PFSK-1 (cell line): Measurements from ENCODE around the gene PHKA2.

ENCODE experiments used
- FOXP2 ChIP-seq: optimal IDR thresholded peaks from 2 replicates; pipeline ENCODE3; 2011; ENCODE audit warnings: borderline replicate concordance, control low read depth, inconsistent platforms; ENCODE audit not compliant: insufficient read depth; ENCODE audit errors: extremely low read length, extremely low read depth
- POLR2AphosphoS5 ChIP-seq: IDR thresholded peaks from 2 replicates; pipeline ENCODE4 v1.6.1; 2012; ENCODE audit warnings: low read depth, mild to moderate bottlenecking, control low read depth, low read length, moderate library complexity
- REST ChIP-seq, 2 experiments: IDR thresholded peaks; 2 replicates each; pipeline versions ENCODE4 v1.6.1 to v1.8.0; 2011 to 2012; ENCODE audit warnings: low read depth in 2 of 2, low read length in 2 of 2, control low read depth in 1 of 2, inconsistent platforms in 1 of 2, mild to moderate bottlenecking in 1 of 2, moderate library complexity in 1 of 2; ENCODE audit not compliant: insufficient read depth in 1 of 2
- SIN3A ChIP-seq: IDR thresholded peaks from 2 replicates; pipeline ENCODE4 v1.6.1; 2012; ENCODE audit warnings: mild to moderate bottlenecking, low read length, moderate library complexity, borderline replicate concordance; ENCODE audit not compliant: insufficient read depth
- TAF1 ChIP-seq: IDR thresholded peaks from 2 replicates; pipeline ENCODE4 v1.6.1; 2012; ENCODE audit warnings: low read length, control low read depth, borderline replicate concordance; ENCODE audit not compliant: insufficient read depth

The PHKA2 gene

GRCh38 chrX:18883234-18883960 is 100.5 kb downstream of the PHKA2 start:
- no peak for TF ChIP-seq FOXP2
- no peak for TF ChIP-seq POLR2AphosphoS5
- no peak for TF ChIP-seq SIN3A
- no peak for TF ChIP-seq REST (IDR thresholded peaks at IDR 0.05; ENCODE audit: insufficient read depth in 1 of 2, low read depth in 2 of 2, low read length in 2 of 2)
- no peak for TF ChIP-seq TAF1

DNA sequence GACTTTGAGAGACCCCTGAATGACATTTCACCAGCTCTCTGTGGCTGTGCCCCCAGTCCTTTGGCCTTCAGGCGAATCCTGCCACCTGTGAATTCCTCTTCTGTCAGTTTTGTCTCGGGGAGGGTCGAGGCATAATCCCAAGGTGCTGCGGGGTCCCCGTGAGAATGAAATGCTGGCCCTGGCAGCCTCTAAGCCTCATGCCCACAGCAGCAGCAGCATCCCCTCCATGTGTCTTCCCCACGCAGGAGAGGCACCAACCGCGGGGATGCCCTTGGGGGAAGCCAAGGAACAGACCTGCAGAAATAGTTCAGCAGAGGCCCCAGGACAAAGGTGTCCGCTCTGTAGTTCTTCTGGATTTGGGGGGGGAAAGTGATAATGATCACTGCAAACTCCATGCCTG is 104.8 kb downstream of the PHKA2 start:
- TF ChIP-seq POLR2AphosphoS5 (no peak), REST (IDR thresholded peaks at IDR 0.05; ENCODE audit: insufficient read depth in 1 of 2, low read depth in 2 of 2, low read length in 2 of 2) (no peak), TAF1 (no peak), FOXP2 (no peak), SIN3A (no peak)

DNA sequence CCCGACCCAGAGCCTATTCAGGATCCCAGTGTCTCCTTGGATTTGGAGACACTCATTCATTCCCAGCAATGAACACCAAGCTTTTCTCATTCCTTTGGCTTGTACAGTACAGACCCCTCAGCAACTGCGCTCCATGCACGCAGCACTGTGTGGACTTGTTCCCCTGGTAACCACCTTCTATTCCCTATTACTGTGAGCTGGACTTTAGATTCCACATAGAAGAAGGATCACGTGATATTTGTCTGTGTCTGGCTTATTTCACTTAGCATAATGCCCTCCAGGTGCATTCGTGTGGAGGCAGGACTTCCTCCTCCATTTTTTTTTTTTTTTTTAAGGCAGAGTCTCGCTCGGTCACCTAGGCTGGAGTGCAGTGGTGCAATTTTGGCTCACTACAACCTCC is 106.4 kb downstream of the PHKA2 start:
- TF ChIP-seq TAF1 (no peak), POLR2AphosphoS5 (no peak), SIN3A (no peak), REST (IDR thresholded peaks at IDR 0.05; ENCODE audit: insufficient read depth in 1 of 2, low read depth in 2 of 2, low read length in 2 of 2) (no peak), FOXP2 (no peak)

GRCh38 chrX:18875256-18875878 is 108.5 kb downstream of the PHKA2 start:
- TF ChIP-seq TAF1 (no peak), FOXP2 (no peak), REST (IDR thresholded peaks at IDR 0.05; ENCODE audit: insufficient read depth in 1 of 2, low read depth in 2 of 2, low read length in 2 of 2) (no peak), POLR2AphosphoS5 (no peak), SIN3A (no peak)
